Hepatocyte (in vitro differentiated cells): ENCODE data around the gene CBARP.

Experiments used
- CTCF ChIP-seq: fragments of 200-600 bp; sonication (generic); IDR thresholded peaks from 2 replicates; pipeline ENCODE4 v1.5.1; 2016; ENCODE audit warnings: antibody characterized with exemption, mild to moderate bottlenecking; ENCODE audit not compliant: poor library complexity
- EZH2 ChIP-seq: fragments of 200-600 bp; sonication (generic); IDR thresholded peaks from 2 replicates; pipeline ENCODE4 v1.6.1; 2016; ENCODE audit warnings: antibody characterized with exemption, mild to moderate bottlenecking, borderline replicate concordance
- EZH2phosphoT487 ChIP-seq: fragments of 200-600 bp; sonication (generic); IDR thresholded peaks from one replicate; pipeline ENCODE4 v1.6.1; 2018; ENCODE audit warnings: antibody characterized with exemption, mild to moderate bottlenecking, low read depth, moderate library complexity; ENCODE audit not compliant: unreplicated experiment, severe bottlenecking

GRCh38 chr19:1230783-1231489 is 6.9 kb downstream of the CBARP start:
- TF ChIP-seq EZH2, result no peak
- TF ChIP-seq EZH2phosphoT487, result no peak
- TF ChIP-seq CTCF, result no peak
